Effector memory CD8-positive, alpha-beta T cell (primary cell): ENCODE data around the gene AZIN2.
"Not testable (repeated sequence)": the region's sequence is repeated elsewhere in the genome, so short reads cannot be mapped to it uniquely, and the experiment has no call there.

Source experiments
- ATAC-seq: fragments of 150-1000 bp; cut with Tn5 transposase; replicated peaks from 2 replicates; pipeline ENCODE4 v1.10.0; 2021; ENCODE audit warnings: mild to moderate bottlenecking, moderate library complexity
- DNase-seq, 3 experiments: peaks; one replicate each; pipeline ENCODE4 v3.0.0; 2021
- H3K27ac Mint-ChIP-seq, 2 donors: one replicate each; pipeline ENCODE4 v1.8.0; 2022; ENCODE audit warnings: mild to moderate bottlenecking in 2 of 2, mixed read lengths in 2 of 2, moderate library complexity in 2 of 2
- H3K27me3 Mint-ChIP-seq, 2 donors: one replicate each; pipeline ENCODE4 v1.8.0; 2022; ENCODE audit warnings: mixed read lengths in 2 of 2
- H3K36me3 Mint-ChIP-seq: one replicate; pipeline ENCODE4 v1.8.0; 2022; ENCODE audit warnings: mild to moderate bottlenecking, moderate library complexity, mixed read lengths; ENCODE audit not compliant: insufficient read depth
- H3K4me1 Mint-ChIP-seq, 2 donors: one replicate each; pipeline ENCODE4 v1.8.0; 2022; ENCODE audit warnings: low read depth in 2 of 2, mixed read lengths in 2 of 2
- H3K4me3 Mint-ChIP-seq, 2 donors: one replicate each; pipeline ENCODE4 v1.8.0; 2022; ENCODE audit warnings: mild to moderate bottlenecking in 2 of 2, mixed read lengths in 2 of 2, moderate library complexity in 2 of 2
- H3K9me3 Mint-ChIP-seq, 2 donors: one replicate each; pipeline ENCODE4 v1.8.0; 2022; ENCODE audit warnings: mixed read lengths in 2 of 2

AZIN2 gene

GRCh38 chr1:33092438-33092837 is 11.5 kb downstream of the AZIN2 start:
- Mint-ChIP-seq H3K27ac (peak overlapping the region; percentile 55 to 62), H3K4me3 (no peak overlapping the region), H3K36me3 (no peaks in the 10 kb centered on the region), H3K9me3 (no peaks in the 10 kb centered on the region), H3K27me3 (no peaks in the 10 kb centered on the region), H3K4me1 (peaks cover 18 to 28% of the 10 kb centered on the region in 2 donors)
- ATAC-seq (no peak), DNase-seq (no peak)

DNA sequence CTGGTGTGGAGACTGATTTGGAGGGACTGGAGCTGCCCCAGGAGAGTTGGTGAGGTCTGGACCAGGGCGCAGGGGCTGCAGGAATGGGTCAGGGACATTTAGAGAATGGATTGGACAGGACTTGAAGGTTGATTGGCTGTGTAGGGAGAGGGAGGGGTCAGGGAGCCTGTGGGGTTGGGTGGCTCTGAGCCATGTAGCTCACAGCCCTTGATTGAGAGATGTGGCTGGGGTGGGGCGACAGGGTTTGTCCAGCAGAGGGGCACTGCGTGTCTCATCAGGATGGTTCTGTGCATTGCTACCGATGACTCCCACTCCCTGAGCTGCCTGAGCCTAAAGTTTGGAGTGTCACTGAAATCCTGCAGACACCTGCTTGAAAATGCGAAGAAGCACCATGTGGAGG is 12.1 kb downstream of the AZIN2 start:
- Mint-ChIP-seq H3K4me3 (no peak overlapping the region), H3K4me1 (peaks cover 20 to 30% of the 10 kb centered on the region in 2 donors), H3K27ac (peak overlapping the region; percentile 55 to 62), H3K9me3 (no peaks in the 10 kb centered on the region), H3K36me3 (no peaks in the 10 kb centered on the region), H3K27me3 (no peaks in the 10 kb centered on the region)
- ATAC-seq (no peak), DNase-seq (no peak)

GRCh38 chr1:33094486-33094885 is 13.5 kb downstream of the AZIN2 start:
- H3K4me3 Mint-ChIP-seq = no peak overlapping the region

GRCh38 chr1:33094971-33095604 is 14.1 kb downstream of the AZIN2 start:
- Mint-ChIP-seq H3K27ac (no peak overlapping the region), H3K4me1 (peaks cover 31 to 41% of the 10 kb centered on the region in 2 donors), H3K36me3 (no peaks in the 10 kb centered on the region), H3K9me3 (no peaks in the 10 kb centered on the region), H3K4me3 (no peak overlapping the region), H3K27me3 (no peaks in the 10 kb centered on the region)
- DNase-seq (no peak), ATAC-seq (no peak)

More at GRCh38 chr1:33094486-33094885, 13.5 kb downstream of the AZIN2 start:
- DNase-seq = no peak
- H3K36me3 Mint-ChIP-seq = no peaks in the 10 kb centered on the region
- no peaks in the 10 kb centered on the region for H3K27me3 Mint-ChIP-seq
- peak overlapping the region in 1 of 2 donors; percentile 62 for H3K27ac Mint-ChIP-seq
- H3K4me1 Mint-ChIP-seq = peaks cover 26 to 35% of the 10 kb centered on the region in 2 donors
- no peaks in the 10 kb centered on the region for H3K9me3 Mint-ChIP-seq
- ATAC-seq = no peak

GRCh38 chr1:33096363-33097005 is 15.5 kb downstream of the AZIN2 start:
- Mint-ChIP-seq H3K9me3 (no peaks in the 10 kb centered on the region), H3K27ac (peak overlapping the region in 1 of 2 donors; percentile 48)

GRCh38 chr1:33097137-33097611 is 16.2 kb downstream of the AZIN2 start:
- Mint-ChIP-seq H3K27ac (peak overlapping the region in 1 of 2 donors; percentile 98), H3K36me3 (peaks cover under 1% of the 10 kb centered on the region), H3K4me3 (peak overlapping the region in 1 of 2 donors; percentile 2), H3K27me3 (no peaks in the 10 kb centered on the region), H3K9me3 (no peaks in the 10 kb centered on the region), H3K4me1 (peaks cover 36 to 45% of the 10 kb centered on the region in 2 donors)
- DNase-seq = no peak
- no peak for ATAC-seq

More at GRCh38 chr1:33096363-33097005, 15.5 kb downstream of the AZIN2 start:
- Mint-ChIP-seq H3K4me3 (peak overlapping the region in 1 of 2 donors; percentile 2), H3K36me3 (no peaks in the 10 kb centered on the region), H3K27me3 (no peaks in the 10 kb centered on the region), H3K4me1 (peaks cover 34 to 43% of the 10 kb centered on the region in 2 donors)
- DNase-seq = no peak
- ATAC-seq = no peak

- H3K4me1 Mint-ChIP-seq = peaks cover 39 to 50% of the 10 kb centered on the region in 2 donors
- H3K9me3 Mint-ChIP-seq = no peaks in the 10 kb centered on the region
- peaks cover 3% of the 10 kb centered on the region for H3K36me3 Mint-ChIP-seq
- H3K27me3 Mint-ChIP-seq = no peaks in the 10 kb centered on the region
- H3K27ac Mint-ChIP-seq = peak overlapping the region; percentile 95 to 98
- H3K4me3 Mint-ChIP-seq = peak overlapping the region; percentile 85 to 91
- ATAC-seq (no peak), DNase-seq (no peak)
These were observed 16.8 kb downstream of the AZIN2 start for GRCh38 chr1:33097762-33098161.

- H3K4me1 Mint-ChIP-seq = peaks cover 42 to 57% of the 10 kb centered on the region in 2 donors
- no peak for ATAC-seq
These were observed 17.4 kb downstream of the AZIN2 start for GRCh38 chr1:33098371-33098770.

DNA sequence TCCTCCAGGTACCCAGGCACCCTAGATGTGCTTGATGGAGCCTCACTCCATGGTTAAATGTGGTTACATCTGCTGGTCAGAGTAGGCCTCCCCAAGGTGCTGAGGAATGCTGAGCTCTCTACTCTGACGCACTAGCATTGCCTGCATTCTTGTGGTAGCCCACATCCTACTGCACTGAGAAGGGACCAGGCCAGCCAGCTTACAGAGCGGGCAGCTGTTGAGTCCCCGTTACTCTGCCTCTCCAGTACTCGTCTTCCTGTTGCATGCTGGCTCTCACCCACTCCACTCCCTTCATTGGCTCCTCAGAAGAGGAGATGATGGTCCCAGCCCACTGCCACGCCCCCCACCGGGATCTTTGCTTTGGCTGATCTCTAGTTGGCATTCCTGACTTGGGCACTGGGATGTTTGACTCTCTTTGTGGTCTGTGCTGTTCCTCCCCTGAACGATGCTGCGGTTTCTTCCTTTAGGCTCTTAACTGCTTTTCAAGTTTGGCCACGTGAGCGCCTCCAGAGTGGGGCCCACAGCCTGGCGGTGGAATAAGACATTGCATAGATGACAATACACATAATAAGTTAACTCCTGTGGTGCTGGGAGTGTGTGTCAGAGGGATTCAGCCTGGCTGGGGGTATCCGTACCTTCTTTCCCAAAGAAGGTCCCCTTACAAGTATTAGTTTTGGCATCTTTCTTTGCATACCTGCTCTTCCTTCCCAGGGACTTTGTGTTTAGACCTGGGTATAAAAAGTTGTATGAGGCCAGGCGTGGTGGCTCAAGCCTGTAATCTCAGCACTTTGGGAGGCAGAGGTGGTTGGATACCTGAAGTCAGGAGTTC is 18.6 kb downstream of the AZIN2 start:
- DNase-seq = peak; percentile 68 to 72 (median 69)
- no peaks in the 10 kb centered on the region for H3K27me3 Mint-ChIP-seq
- H3K36me3 Mint-ChIP-seq = peaks cover 3% of the 10 kb centered on the region
- H3K4me3 Mint-ChIP-seq = peak overlapping the region; percentile 85 to 91
- peak overlapping the region; percentile 95 to 98 for H3K27ac Mint-ChIP-seq
- no peaks in the 10 kb centered on the region for H3K9me3 Mint-ChIP-seq
- H3K4me1 Mint-ChIP-seq = peaks cover 43 to 58% of the 10 kb centered on the region in 2 donors
- ATAC-seq = peak; percentile 96

More at GRCh38 chr1:33098371-33098770, 17.4 kb downstream of the AZIN2 start:
- DNase-seq = no peak
- peaks cover 3% of the 10 kb centered on the region for H3K36me3 Mint-ChIP-seq
- no peaks in the 10 kb centered on the region for H3K27me3 Mint-ChIP-seq
- no peaks in the 10 kb centered on the region for H3K9me3 Mint-ChIP-seq
- peak overlapping the region; percentile 95 to 98 for H3K27ac Mint-ChIP-seq
- peak overlapping the region; percentile 85 to 91 for H3K4me3 Mint-ChIP-seq

- not testable (repeated sequence) for H3K27me3 Mint-ChIP-seq, ATAC-seq, H3K36me3 Mint-ChIP-seq, DNase-seq, H3K9me3 Mint-ChIP-seq
- Mint-ChIP-seq H3K4me1 (peaks cover 42 to 58% of the 10 kb centered on the region in 2 donors), H3K27ac (peak overlapping the region; percentile 95 to 98), H3K4me3 (peak overlapping the region; percentile 85 to 91)
These were observed 19.1 kb downstream of the AZIN2 start for GRCh38 chr1:33100119-33100415.

DNA sequence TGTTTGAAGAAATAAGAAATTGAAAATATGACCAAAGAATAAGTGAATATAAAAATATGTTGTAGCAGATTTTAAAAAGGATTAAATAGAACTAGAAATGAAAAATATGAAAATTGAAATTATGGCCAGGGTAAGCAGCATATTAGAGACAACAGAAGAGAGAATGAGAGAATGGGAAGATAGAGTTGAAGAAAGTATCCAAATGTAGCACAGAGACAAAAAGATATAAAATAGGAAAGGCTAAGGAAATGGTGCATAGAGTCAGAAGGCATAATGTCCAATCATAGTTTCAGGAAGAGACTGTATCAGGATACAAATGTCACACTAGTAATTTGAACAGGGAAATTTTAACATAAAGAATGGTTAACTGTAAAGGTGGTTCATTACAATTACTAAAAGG is 29.5 kb downstream of the AZIN2 start:
- Mint-ChIP-seq H3K36me3 (peaks cover 2% of the 10 kb centered on the region), H3K4me3 (no peak overlapping the region), H3K27me3 (no peaks in the 10 kb centered on the region), H3K27ac (no peak overlapping the region), H3K4me1 (no peaks in the 10 kb centered on the region), H3K9me3 (no peaks in the 10 kb centered on the region)
- no peak for DNase-seq
- ATAC-seq = no peak

GRCh38 chr1:33111965-33112364 is 31.0 kb downstream of the AZIN2 start:
- Mint-ChIP-seq H3K27ac (no peak overlapping the region), H3K36me3 (peaks cover 2% of the 10 kb centered on the region), H3K9me3 (no peaks in the 10 kb centered on the region), H3K4me3 (no peak overlapping the region), H3K27me3 (no peaks in the 10 kb centered on the region), H3K4me1 (no peaks in the 10 kb centered on the region)
- ATAC-seq (peak; percentile 37), DNase-seq (no peak)

GRCh38 chr1:33117440-33118085 is 36.6 kb downstream of the AZIN2 start:
- no peak for ATAC-seq
- Mint-ChIP-seq H3K27me3 (no peaks in the 10 kb centered on the region), H3K4me3 (no peak overlapping the region), H3K27ac (no peak overlapping the region), H3K36me3 (peaks cover 3% of the 10 kb centered on the region), H3K9me3 (no peaks in the 10 kb centered on the region), H3K4me1 (no peaks in the 10 kb centered on the region)
- no peak for DNase-seq
